Thymus (tissue), 11 donors: Measurements from ENCODE around the gene KCNT2. TPM values are rescaled to one million over a fixed set of nuclear protein-coding genes. Genes with fewer than 3 reads are reported as not detected.
"Not testable (repeated sequence)": the region's sequence is repeated elsewhere in the genome, so short reads cannot be mapped to it uniquely, and the experiment has no call there.

Experiments
- DNase-seq, 9 donors: peaks; one replicate each; pipeline ENCODE4 v3.0.0-alpha.2; 2013; ENCODE audit warnings: low spot score in 9 of 9, low read depth in 6 of 9, missing footprints in 1 of 9
- H3K27ac ChIP-seq, 2 donors: one replicate each; pipeline ENCODE4 v1.5.1; 2013; ENCODE audit warnings: control low read depth in 1 of 2, low read depth in 1 of 2, low read length in 1 of 2, mild to moderate bottlenecking in 1 of 2, moderate library complexity in 1 of 2
- H3K27me3 ChIP-seq, 2 donors: one replicate each; pipeline ENCODE4 v1.5.1; 2013; ENCODE audit warnings: low read length in 1 of 2; ENCODE audit not compliant: control insufficient read depth in 2 of 2, insufficient read depth in 1 of 2
- H3K36me3 ChIP-seq, 2 donors: one replicate each; pipeline ENCODE4 v1.5.1; 2013; ENCODE audit warnings: low read length in 1 of 2, mild to moderate bottlenecking in 1 of 2, moderate library complexity in 1 of 2; ENCODE audit not compliant: control insufficient read depth in 2 of 2, insufficient read depth in 2 of 2
- H3K4me1 ChIP-seq, 2 donors: one replicate each; pipeline ENCODE4 v1.5.1; 2013; ENCODE audit warnings: low read length in 2 of 2; ENCODE audit not compliant: control insufficient read depth in 2 of 2, insufficient read depth in 2 of 2
- H3K4me3 ChIP-seq, 2 donors: one replicate each; pipeline ENCODE4 v1.5.1; 2013; ENCODE audit warnings: low read length in 2 of 2, control low read depth in 1 of 2, mild to moderate bottlenecking in 1 of 2
- H3K9me3 ChIP-seq, 2 donors: one replicate each; pipeline ENCODE4 v1.5.1; 2013; ENCODE audit warnings: low read length in 1 of 2, mild to moderate bottlenecking in 1 of 2; ENCODE audit not compliant: control insufficient read depth in 2 of 2, insufficient read depth in 1 of 2
- WGBS: extraction: QIAGEN DNeasy Blood & Tissue Kit; methylation state at CpG from one replicate; pipeline ENCODE4 v1.1.7; 2013; 5-methylcytosine and 5-hydroxymethylcytosine counted together
- polyA plus RNA-seq: library from polyadenylated mRNA; stranded (reverse); fragments of 200-250 nt; gene quantifications from one replicate; pipeline ENCODE4 v1.2.3, GENCODE V29; 2013
- total RNA-seq: library from RNA; stranded (reverse); fragments of 120-200 nt; gene quantifications from one replicate; pipeline ENCODE4 v1.2.4, GENCODE V29; 2013
- donor health status: healthy.

The KCNT2 gene
- total and polyA plus RNA-seq, 2 donors: 0.41 to 0.85 TPM

DNA sequence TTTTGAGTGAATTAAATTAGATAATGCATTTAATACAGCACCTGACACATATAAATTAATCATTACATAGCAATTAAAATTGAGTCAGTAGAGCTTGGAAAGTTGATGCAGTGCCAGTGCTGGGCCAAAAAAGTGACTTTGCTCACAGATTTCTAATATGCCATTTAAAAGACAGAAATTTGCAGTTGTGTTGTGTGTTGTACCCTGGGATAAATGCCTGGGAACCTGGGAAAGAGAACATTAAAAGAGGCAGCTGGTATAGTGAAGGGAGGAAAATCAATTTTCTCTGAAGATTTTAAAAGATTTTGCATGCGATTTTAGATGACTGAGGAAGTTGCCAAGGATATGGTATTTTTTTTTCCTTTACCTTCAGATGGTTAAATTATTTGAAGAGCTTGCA is 32.7 kb upstream of the KCNT2 start:
- Histone ChIP-seq H3K4me3 (no peak overlapping the region), H3K9me3 (no peaks in the 10 kb centered on the region), H3K27ac (no peak overlapping the region), H3K4me1 (no peaks in the 10 kb centered on the region), H3K36me3 (no peaks in the 10 kb centered on the region), H3K27me3 (no peaks in the 10 kb centered on the region)
- 99% methylated on average over 1 of the region's 1 CpG for WGBS
- DNase-seq: no peak

DNA sequence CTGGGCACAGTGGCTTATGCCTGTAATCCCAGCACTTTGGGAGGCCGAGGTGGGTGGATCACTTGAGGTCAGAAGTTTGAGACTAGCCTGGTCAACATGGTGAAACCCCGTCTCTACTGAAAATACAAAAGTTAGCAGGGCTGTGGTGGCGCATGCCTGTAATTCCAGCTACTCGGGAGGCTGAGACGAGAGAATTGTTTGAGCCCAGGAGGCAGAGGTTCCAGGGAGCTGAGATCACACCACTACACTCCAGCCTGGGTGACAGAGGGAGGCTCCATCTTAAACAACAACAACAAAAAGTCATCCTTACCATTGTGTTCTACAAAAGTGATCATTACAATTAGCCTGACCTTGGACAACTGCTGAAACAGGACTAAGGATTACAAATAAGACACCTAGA is 31.1 kb upstream of the KCNT2 start:
- WGBS: 87% methylated on average over 5 of the region's 5 CpGs
- not testable (repeated sequence) for H3K4me3 ChIP-seq, H3K9me3 ChIP-seq, DNase-seq, H3K27ac ChIP-seq, H3K36me3 ChIP-seq, H3K27me3 ChIP-seq, H3K4me1 ChIP-seq

- Histone ChIP-seq H3K27ac (no peak overlapping the region), H3K4me1 (no peaks in the 10 kb centered on the region), H3K4me3 (no peak overlapping the region), H3K36me3 (no peaks in the 10 kb centered on the region), H3K9me3 (no peaks in the 10 kb centered on the region), H3K27me3 (no peaks in the 10 kb centered on the region)
- WGBS: 97% methylated on average over 2 of the region's 2 CpGs
- DNase-seq: no peak
Observed at GRCh38 chr1:196638466-196638865, 30.2 kb upstream of the KCNT2 start.

GRCh38 chr1:196637606-196638005 is 29.4 kb upstream of the KCNT2 start:
- 97% methylated on average over 6 of the region's 6 CpGs for WGBS
- Histone ChIP-seq H3K4me1 (no peaks in the 10 kb centered on the region), H3K9me3 (no peaks in the 10 kb centered on the region), H3K27me3 (no peaks in the 10 kb centered on the region), H3K36me3 (no peaks in the 10 kb centered on the region), H3K4me3 (no peak overlapping the region), H3K27ac (no peak overlapping the region)
- no peak for DNase-seq

DNA sequence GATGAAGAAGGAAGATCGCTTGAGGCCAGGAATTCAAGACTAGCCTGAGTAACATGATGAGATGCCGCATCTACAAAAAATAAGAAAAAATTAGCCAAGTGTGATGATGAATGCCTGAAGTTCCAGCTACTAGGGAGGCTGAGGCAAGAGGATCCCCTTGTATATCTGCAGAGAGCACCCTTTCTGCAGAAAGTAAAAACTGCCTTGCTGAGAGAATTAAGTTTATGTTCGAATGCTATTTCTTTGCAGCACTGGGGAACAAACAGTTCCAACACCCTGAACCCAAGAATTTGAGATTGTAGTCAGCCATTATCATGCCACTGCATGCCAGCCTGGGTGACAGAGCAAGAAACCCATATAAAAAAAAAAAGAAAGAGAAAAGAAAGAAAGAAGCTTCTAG is 20.6 kb upstream of the KCNT2 start:
- Histone ChIP-seq H3K36me3 (no peaks in the 10 kb centered on the region), H3K27me3 (no peaks in the 10 kb centered on the region), H3K27ac (no peak overlapping the region), H3K4me3 (no peak overlapping the region), H3K4me1 (no peaks in the 10 kb centered on the region), H3K9me3 (no peaks in the 10 kb centered on the region)
- WGBS: 95% methylated on average over 3 of the region's 3 CpGs
- no peak for DNase-seq

- Histone ChIP-seq H3K9me3 (no peaks in the 10 kb centered on the region), H3K27ac (no peak overlapping the region), H3K36me3 (no peaks in the 10 kb centered on the region), H3K27me3 (no peaks in the 10 kb centered on the region), H3K4me3 (no peak overlapping the region), H3K4me1 (no peaks in the 10 kb centered on the region)
- no peak for DNase-seq
- 96% methylated on average over 1 of the region's 1 CpG for WGBS
Observed at GRCh38 chr1:196623079-196623478, 14.8 kb upstream of the KCNT2 start.

DNA sequence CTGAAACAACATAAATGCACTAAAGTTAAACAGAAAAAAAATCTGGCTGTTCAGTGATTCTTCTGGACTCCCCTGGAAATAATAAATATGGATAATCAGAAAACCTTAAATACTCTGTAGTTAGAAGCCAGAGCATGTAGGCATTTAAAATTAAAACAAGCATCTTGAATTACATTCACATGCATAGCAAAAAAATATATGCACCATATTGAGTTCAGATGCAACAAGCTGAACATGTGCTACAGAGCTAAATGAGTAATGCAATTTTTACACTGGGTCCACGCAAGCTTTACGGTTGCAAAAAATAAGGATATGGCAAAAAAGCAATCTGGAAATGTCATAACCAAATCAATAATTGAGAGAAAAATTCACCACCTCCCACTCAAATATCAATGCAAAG is 11.5 kb upstream of the KCNT2 start:
- H3K9me3 ChIP-seq: no peaks in the 10 kb centered on the region
- 99% methylated on average over 2 of the region's 2 CpGs for WGBS

DNA sequence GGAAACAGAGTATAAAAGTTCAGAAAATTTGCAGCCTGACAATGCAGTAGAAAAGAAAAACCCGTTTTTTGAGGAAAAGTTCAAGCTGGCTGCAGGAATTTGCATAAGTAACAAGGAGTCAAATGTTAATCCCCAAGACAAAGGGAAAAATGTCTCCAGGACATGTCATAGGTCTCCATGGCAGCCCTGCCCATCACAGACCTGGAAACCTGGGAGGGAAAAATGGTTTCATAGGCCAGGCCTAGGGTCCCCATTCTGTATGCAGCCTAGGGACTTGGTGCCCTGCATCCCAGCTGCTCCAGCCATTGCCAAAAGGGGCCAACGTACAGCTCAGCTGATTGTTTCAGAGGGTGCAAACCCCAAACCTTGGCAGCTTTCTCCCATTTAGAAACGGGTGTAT is 3.6 kb upstream of the KCNT2 start:
- H3K4me3 ChIP-seq: no peak overlapping the region
- H3K27me3 ChIP-seq: peaks cover 0 to 7% of the 10 kb centered on the region in 2 donors
- peaks cover 2 to 14% of the 10 kb centered on the region in 2 donors for H3K4me1 ChIP-seq
- H3K9me3 ChIP-seq: no peaks in the 10 kb centered on the region
- DNase-seq: no peak
- H3K27ac ChIP-seq: no peak overlapping the region
- H3K36me3 ChIP-seq: no peaks in the 10 kb centered on the region
- 92% methylated on average over 3 of the region's 3 CpGs for WGBS

More for the DNA sequence above, 11.5 kb upstream of the KCNT2 start:
- DNase-seq: no peak
- Histone ChIP-seq H3K4me3 (no peak overlapping the region), H3K27ac (no peak overlapping the region), H3K36me3 (no peaks in the 10 kb centered on the region), H3K4me1 (no peaks in the 10 kb centered on the region), H3K27me3 (no peaks in the 10 kb centered on the region)

DNA sequence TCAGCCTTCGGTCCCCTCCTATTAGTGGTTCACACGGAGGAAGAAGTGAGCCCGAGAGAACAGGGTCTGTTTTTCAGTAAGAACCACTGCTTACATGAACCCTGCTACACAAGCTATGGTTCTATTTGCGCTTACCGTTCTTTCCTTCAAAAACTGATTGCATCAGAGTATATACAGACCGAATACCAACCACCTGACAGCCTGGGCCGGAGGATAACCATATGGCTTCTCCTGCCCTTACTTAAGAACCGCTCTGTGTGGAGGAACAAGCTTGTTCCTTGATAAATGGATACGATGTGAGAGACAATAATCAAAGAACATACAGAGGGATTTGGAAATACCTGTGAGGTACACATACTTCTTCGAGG is 1.1 kb upstream of the KCNT2 start:
- H3K4me3 ChIP-seq: peak overlapping the region in 1 of 2 donors; percentile 57
- DNase-seq: no peak
- no peaks in the 10 kb centered on the region for H3K36me3 ChIP-seq
- 47% methylated on average over 10 of the region's 10 CpGs for WGBS
- no peaks in the 10 kb centered on the region for H3K9me3 ChIP-seq
- peaks cover 0 to 7% of the 10 kb centered on the region in 2 donors for H3K27me3 ChIP-seq
- peak overlapping the region in 1 of 2 donors; percentile 40 for H3K27ac ChIP-seq
- H3K4me1 ChIP-seq: peaks cover 2 to 14% of the 10 kb centered on the region in 2 donors

- Histone ChIP-seq H3K9me3 (no peaks in the 10 kb centered on the region), H3K4me3 (peak overlapping the region; percentile 54 to 57), H3K4me1 (peaks cover 2 to 14% of the 10 kb centered on the region in 2 donors), H3K27ac (no peak overlapping the region), H3K27me3 (peaks cover 0 to 7% of the 10 kb centered on the region in 2 donors), H3K36me3 (no peaks in the 10 kb centered on the region)
- peak in 2 of 9 donors; percentile 1 to 3 for DNase-seq
- under 1% methylated on average over 8 of the region's 8 CpGs for WGBS
Observed at GRCh38 chr1:196607981-196608380, 259 bp downstream of the KCNT2 start.
